DND-41 (cell line): ENCODE data around the gene WDR43.
A peak's percentile ranks its signal among the peaks of the same experiment; 100 is the strongest.

Experiments used
- ATAC-seq: fragments of 200-7000 bp; cut with Tn5 transposase; 3 replicates; pipeline ENCODE4 v1.9.1; 2021; ENCODE audit warnings: low read depth; ENCODE audit not compliant: insufficient read depth
- DNase-seq: peaks from one replicate; pipeline ENCODE4 v3.0.0-alpha.2; 2020
- H2AFZ ChIP-seq: 2 replicates; pipeline ENCODE4 v1.6.0; 2012; ENCODE audit warnings: low read depth, low read length
- H3K27ac ChIP-seq: 2 replicates; pipeline ENCODE4 v1.5.1; 2012; ENCODE audit warnings: low read length, inconsistent platforms
- H3K27me3 ChIP-seq: fragments of 200-600 bp; sonication (generic); 2 replicates; pipeline ENCODE4 v1.6.0; 2012; ENCODE audit warnings: low read length, mild to moderate bottlenecking, inconsistent platforms; ENCODE audit not compliant: insufficient read depth, poor library complexity
- H3K36me3 ChIP-seq: 2 replicates; pipeline ENCODE4 v1.5.1; 2012; ENCODE audit warnings: low read length, inconsistent platforms; ENCODE audit not compliant: insufficient read depth
- H3K4me1 ChIP-seq: 2 replicates; pipeline ENCODE4 v1.5.1; 2012; ENCODE audit warnings: mild to moderate bottlenecking, low read length; ENCODE audit not compliant: insufficient read depth
- H3K4me2 ChIP-seq: 2 replicates; pipeline ENCODE4 v1.6.0; 2012; ENCODE audit warnings: mild to moderate bottlenecking, moderate library complexity, low read length, inconsistent platforms; ENCODE audit not compliant: insufficient read depth
- H3K4me3 ChIP-seq, 2 experiments: fragments of 200-600 bp in 1 of 2; shearing (Covaris generic) in 1 of 2; 2 replicates each; pipeline ENCODE4 v1.5.1; 2012 to 2016; ENCODE audit warnings: inconsistent platforms in 2 of 2, low read length in 2 of 2, mild to moderate bottlenecking in 2 of 2, low read depth in 1 of 2, moderate library complexity in 1 of 2
- H3K79me2 ChIP-seq: 2 replicates; pipeline ENCODE4 v1.6.0; 2012; ENCODE audit warnings: low read length, inconsistent platforms; ENCODE audit not compliant: insufficient read depth
- H3K9ac ChIP-seq: 2 replicates; pipeline ENCODE4 v1.6.0; 2012; ENCODE audit warnings: low read depth, mild to moderate bottlenecking, inconsistent platforms, low read length, moderate library complexity
- H3K9me3 ChIP-seq: 2 replicates; pipeline ENCODE4 v1.5.1; 2012; ENCODE audit warnings: low read length, moderate library complexity, mild to moderate bottlenecking, inconsistent platforms; ENCODE audit not compliant: insufficient read depth, severe bottlenecking
- H4K20me1 ChIP-seq: 2 replicates; pipeline ENCODE4 v1.6.0; 2012; ENCODE audit warnings: low read length; ENCODE audit not compliant: insufficient read depth
- CTCF ChIP-seq: IDR thresholded peaks from 2 replicates; pipeline ENCODE4 v1.5.1; 2012; ENCODE audit warnings: borderline replicate concordance, low read length, moderate library complexity, mild to moderate bottlenecking; ENCODE audit not compliant: poor library complexity, severe bottlenecking; ENCODE audit errors: extremely low read depth
- EZH2 ChIP-seq: IDR thresholded peaks from 3 replicates; pipeline ENCODE4 v1.6.1; 2012; ENCODE audit warnings: borderline replicate concordance, low read depth, mild to moderate bottlenecking, moderate library complexity, low read length, inconsistent platforms; ENCODE audit not compliant: severe bottlenecking

WDR43 gene

DNA sequence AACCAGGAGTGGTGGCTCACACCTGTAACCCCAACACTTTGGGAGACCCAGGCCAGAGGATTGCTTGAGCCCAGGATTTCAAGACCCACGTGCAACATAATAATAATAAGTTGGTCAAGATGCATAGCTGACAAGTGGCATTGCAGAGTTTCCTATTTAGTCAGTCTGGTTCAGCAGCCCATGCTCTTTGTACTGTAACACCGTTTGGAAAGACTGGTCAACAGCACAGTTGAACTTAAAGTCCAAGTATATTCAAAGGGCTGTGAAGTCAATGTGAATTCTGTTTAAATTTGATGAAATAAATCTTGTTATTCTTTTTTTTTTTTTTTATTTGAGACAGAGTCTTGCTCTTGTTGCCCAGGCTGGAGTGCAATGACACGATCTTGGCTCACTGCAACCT is 22.8 kb upstream of the WDR43 start:
- Histone ChIP-seq H3K36me3 (peaks cover 15% of the 10 kb centered on the region), H3K4me2 (no peak overlapping the region), H3K4me1 (peaks cover 36% of the 10 kb centered on the region), H3K9me3 (no peaks in the 10 kb centered on the region), H3K27ac (no peak overlapping the region), H3K79me2 (peaks cover 39% of the 10 kb centered on the region), H4K20me1 (0 out of 2 replicates have a peak, but pooled peaks cover 8% of the 10 kb centered on the region), H3K4me3 (no peak overlapping the region), H2AFZ (peak overlapping the region; percentile 93; the same call in 1 of the 2 replicates), H3K27me3 (peaks cover 9% of the 10 kb centered on the region), H3K9ac (no peak overlapping the region)
- TF ChIP-seq EZH2 (no peak), CTCF (no peak)
- ATAC-seq (no peak), DNase-seq (no peak)

DNA sequence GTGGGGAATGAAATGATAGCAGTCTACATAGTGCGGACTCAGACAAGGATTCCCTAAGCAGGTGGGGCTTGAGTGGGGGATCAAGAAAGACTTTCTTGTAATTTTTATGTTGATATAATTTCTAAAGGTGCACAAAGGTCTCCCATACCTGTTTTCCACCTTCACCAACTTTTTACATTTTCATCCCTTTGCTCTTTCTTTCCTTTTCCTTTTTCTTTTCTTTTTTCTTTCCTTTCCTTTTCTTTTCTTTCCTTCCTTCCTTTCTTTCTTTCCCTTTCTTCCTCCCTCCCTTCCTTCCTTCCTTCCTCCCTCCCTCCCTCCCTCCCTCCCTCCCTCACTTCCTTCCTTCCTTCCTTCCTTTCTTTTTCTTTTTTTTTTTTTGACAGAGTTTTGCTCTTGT is 14.3 kb upstream of the WDR43 start:
- no peaks in the 10 kb centered on the region for H3K36me3 ChIP-seq
- H3K9ac ChIP-seq, result no peak overlapping the region
- no peaks in the 10 kb centered on the region for H4K20me1 ChIP-seq
- TF ChIP-seq EZH2 (no peak), CTCF (no peak)
- H3K4me2 ChIP-seq, result no peak overlapping the region
- H2AFZ ChIP-seq, result no peak overlapping the region
- H3K9me3 ChIP-seq, result no peaks in the 10 kb centered on the region
- no peak for ATAC-seq
- H3K27ac ChIP-seq, result no peak overlapping the region
- no peaks in the 10 kb centered on the region for H3K79me2 ChIP-seq
- DNase-seq, result no peak
- H3K4me3 ChIP-seq, result no peak overlapping the region
- no peaks in the 10 kb centered on the region for H3K4me1 ChIP-seq
- H3K27me3 ChIP-seq, result peaks cover 21% of the 10 kb centered on the region

DNA sequence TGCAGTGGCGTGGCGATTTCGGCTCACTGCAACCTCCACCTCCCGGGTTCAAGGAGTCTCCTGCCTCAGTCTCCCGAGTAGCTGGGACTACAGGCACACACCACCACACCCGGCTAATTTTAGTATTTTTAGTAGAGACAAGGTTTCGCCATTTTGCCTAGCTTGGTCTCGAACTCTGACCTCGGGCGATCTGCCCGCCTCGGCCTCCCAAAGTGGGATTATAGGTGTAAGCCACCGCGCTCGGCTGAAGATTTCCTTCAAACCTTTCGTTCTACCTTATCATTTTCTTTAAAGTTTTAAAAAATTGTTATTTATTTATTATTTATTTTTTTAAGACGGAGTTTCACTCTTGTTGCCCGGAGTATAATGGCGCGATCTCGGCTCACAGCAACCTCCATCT is 979 bp upstream of the WDR43 start:
- Histone ChIP-seq H3K79me2 (peaks cover 40% of the 10 kb centered on the region), H3K4me2 (peak overlapping the region; percentile 55; the same call in 1 of the 2 replicates), H3K9ac (no peak overlapping the region), H3K27ac (no peak overlapping the region), H3K4me1 (peaks cover 35% of the 10 kb centered on the region), H3K9me3 (no peaks in the 10 kb centered on the region), H4K20me1 (peaks cover 35% of the 10 kb centered on the region), H3K36me3 (peaks cover 11% of the 10 kb centered on the region), H3K27me3 (peaks cover 5% of the 10 kb centered on the region), H2AFZ (no peak overlapping the region), H3K4me3 (no peak overlapping the region)
- ATAC-seq, result no peak
- no peak for DNase-seq
- TF ChIP-seq CTCF (no peak), EZH2 (no peak)
